ENCODE measurements around the gene LRMDA.

The LRMDA gene

DNA sequence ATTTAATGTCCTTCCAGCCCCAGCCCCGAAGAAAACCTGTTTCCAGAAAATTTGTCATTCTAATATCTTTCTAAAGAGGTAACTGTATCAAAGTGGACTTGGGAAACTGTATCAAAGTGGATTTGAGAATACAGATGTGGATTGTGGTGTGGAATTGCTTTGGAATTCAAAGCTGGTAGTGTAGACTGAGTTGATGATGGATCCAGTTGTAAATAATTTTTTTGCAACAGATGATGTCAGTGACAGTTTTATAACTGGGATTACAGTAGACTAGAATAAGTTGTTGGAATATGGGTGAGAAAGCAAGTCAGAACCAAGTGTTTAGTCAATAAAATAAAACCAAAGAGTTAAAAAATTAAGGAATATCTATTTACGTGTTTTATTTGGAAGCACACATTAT, 202.1 kb downstream of the LRMDA start:
- TF ChIP-seq EP300 (IDR thresholded peaks at IDR 0.05; ENCODE audit: borderline replicate concordance) (no peak), CREB1 (IDR thresholded peaks at IDR 0.05; ENCODE audit: low read depth) (no peak), TEAD4 (IDR thresholded peaks at IDR 0.05) (no peak)
- TF ChIP-seq, protein P1, sequence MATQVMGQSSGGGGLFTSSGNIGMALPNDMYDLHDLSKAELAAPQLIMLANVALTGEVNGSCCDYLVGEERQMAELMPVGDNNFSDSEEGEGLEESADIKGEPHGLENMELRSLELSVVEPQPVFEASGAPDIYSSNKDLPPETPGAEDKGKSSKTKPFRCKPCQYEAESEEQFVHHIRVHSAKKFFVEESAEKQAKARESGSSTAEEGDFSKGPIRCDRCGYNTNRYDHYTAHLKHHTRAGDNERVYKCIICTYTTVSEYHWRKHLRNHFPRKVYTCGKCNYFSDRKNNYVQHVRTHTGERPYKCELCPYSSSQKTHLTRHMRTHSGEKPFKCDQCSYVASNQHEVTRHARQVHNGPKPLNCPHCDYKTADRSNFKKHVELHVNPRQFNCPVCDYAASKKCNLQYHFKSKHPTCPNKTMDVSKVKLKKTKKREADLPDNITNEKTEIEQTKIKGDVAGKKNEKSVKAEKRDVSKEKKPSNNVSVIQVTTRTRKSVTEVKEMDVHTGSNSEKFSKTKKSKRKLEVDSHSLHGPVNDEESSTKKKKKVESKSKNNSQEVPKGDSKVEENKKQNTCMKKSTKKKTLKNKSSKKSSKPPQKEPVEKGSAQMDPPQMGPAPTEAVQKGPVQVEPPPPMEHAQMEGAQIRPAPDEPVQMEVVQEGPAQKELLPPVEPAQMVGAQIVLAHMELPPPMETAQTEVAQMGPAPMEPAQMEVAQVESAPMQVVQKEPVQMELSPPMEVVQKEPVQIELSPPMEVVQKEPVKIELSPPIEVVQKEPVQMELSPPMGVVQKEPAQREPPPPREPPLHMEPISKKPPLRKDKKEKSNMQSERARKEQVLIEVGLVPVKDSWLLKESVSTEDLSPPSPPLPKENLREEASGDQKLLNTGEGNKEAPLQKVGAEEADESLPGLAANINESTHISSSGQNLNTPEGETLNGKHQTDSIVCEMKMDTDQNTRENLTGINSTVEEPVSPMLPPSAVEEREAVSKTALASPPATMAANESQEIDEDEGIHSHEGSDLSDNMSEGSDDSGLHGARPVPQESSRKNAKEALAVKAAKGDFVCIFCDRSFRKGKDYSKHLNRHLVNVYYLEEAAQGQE (IDR thresholded peaks at IDR 0.05; ENCODE audit: low read depth) = no peak

DNA sequence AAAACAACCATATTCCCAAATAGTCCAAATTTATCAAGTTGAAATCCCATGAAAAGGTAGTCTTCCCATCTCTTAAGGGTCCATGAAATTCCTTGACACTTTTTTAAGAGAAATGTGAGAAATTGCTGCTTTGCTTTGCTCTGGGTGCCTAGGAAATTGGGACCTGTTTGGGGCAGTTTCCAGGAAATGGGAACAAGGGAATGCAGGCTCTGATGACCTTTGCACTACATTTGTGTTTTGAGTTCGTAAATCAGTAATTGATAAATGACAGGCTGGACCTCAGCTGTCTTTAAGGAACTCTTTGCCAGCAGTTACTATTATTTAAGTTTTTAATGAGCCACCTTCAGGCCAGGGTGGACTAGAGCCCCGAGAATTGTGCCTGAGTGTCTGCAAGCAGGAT, 203.5 kb downstream of the LRMDA start:
- TF ChIP-seq, protein P1 (IDR thresholded peaks at IDR 0.05; ENCODE audit: low read depth) = no peak
- TF ChIP-seq EGR1 (IDR thresholded peaks at IDR 0.05) (no peak), YY1 (IDR thresholded peaks at IDR 0.05; ENCODE audit: low read depth) (no peak), ZBTB7A (IDR thresholded peaks at IDR 0.05; ENCODE audit: low read depth) (no peak), CREB1 (IDR thresholded peaks at IDR 0.05; ENCODE audit: low read depth) (no peak), NFIC (IDR thresholded peaks at IDR 0.05) (no peak), TCF12 (IDR thresholded peaks at IDR 0.05; ENCODE audit: low read depth) (no peak), FOXM1 (IDR thresholded peaks at IDR 0.05; ENCODE audit: borderline replicate concordance, low read depth) (no peak), TEAD4 (IDR thresholded peaks at IDR 0.05) (no peak), TAF1 (IDR thresholded peaks at IDR 0.05; ENCODE audit: low read depth) (no peak), EP300 (IDR thresholded peaks at IDR 0.05; ENCODE audit: borderline replicate concordance) (no peak), RAD21 (IDR thresholded peaks at IDR 0.05; ENCODE audit: low read depth) (no peak), CEBPB (IDR thresholded peaks at IDR 0.05) (no peak)

DNA sequence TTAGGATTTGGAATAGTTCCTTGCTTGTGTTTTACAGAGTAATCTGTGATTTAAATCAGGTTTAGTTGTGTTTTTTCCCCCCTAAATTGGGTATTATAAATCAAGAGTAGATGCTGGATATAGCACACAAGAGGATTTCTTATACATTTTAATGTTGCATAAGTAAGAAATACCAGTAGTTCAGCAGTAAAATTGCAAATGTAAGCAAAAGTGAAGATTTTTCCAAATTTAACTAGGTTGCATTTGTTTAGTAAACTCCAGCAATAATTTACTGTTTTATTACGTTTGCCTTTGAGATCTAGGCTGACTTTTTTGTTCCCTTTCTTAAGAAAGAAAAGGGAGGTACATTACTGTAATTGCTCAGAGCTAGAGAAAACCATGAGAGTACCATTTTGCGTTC, 207.3 kb downstream of the LRMDA start:
- no peak for TF ChIP-seq CREB1 (IDR thresholded peaks at IDR 0.05; ENCODE audit: low read depth)
- no peak for TF ChIP-seq EP300 (IDR thresholded peaks at IDR 0.05; ENCODE audit: borderline replicate concordance)
- no peak for TF ChIP-seq TAF1 (IDR thresholded peaks at IDR 0.05; ENCODE audit: low read depth)
- no peak for TF ChIP-seq FOXM1 (IDR thresholded peaks at IDR 0.05; ENCODE audit: borderline replicate concordance, low read depth)
- TF ChIP-seq RAD21 (IDR thresholded peaks at IDR 0.05; ENCODE audit: low read depth) = no peak
- no peak for TF ChIP-seq TEAD4 (IDR thresholded peaks at IDR 0.05)
- TF ChIP-seq TCF12 (IDR thresholded peaks at IDR 0.05; ENCODE audit: low read depth) = no peak
- TF ChIP-seq, protein P1 (IDR thresholded peaks at IDR 0.05; ENCODE audit: low read depth) = no peak
- TF ChIP-seq, protein P2, sequence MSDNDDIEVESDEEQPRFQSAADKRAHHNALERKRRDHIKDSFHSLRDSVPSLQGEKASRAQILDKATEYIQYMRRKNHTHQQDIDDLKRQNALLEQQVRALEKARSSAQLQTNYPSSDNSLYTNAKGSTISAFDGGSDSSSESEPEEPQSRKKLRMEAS (IDR thresholded peaks at IDR 0.05) = no peak
- TF ChIP-seq EGR1 (IDR thresholded peaks at IDR 0.05) = no peak
- no peak for TF ChIP-seq YY1 (IDR thresholded peaks at IDR 0.05; ENCODE audit: low read depth)
- no peak for TF ChIP-seq NFIC (IDR thresholded peaks at IDR 0.05)
- TF ChIP-seq ZBTB7A (IDR thresholded peaks at IDR 0.05; ENCODE audit: low read depth) = no peak
- TF ChIP-seq, protein P3, sequence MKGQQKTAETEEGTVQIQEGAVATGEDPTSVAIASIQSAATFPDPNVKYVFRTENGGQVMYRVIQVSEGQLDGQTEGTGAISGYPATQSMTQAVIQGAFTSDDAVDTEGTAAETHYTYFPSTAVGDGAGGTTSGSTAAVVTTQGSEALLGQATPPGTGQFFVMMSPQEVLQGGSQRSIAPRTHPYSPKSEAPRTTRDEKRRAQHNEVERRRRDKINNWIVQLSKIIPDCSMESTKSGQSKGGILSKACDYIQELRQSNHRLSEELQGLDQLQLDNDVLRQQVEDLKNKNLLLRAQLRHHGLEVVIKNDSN (IDR thresholded peaks at IDR 0.05) = no peak
- no peak for TF ChIP-seq CEBPB (IDR thresholded peaks at IDR 0.05)

DNA sequence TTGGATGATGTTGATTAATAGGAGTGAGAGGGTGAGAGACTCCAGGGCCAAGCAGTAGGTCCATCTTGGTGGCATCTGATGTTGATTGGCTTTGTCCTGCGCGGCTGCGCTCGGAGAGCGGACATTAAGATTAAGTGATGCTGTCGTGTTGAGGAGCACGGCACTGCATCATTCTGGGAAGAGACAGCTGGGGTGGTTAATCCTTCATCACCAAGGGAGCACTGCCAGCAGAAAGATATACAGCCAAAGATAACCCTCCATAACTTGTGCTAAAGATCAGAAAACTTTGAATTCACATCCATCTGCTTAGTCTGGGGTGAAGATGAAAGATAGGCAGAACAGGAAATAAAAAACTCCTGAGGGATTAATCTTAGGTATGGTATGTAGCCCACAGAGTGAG, 208.3 kb downstream of the LRMDA start:
- TF ChIP-seq EGR1 (IDR thresholded peaks at IDR 0.05) (no peak), EP300 (IDR thresholded peaks at IDR 0.05; ENCODE audit: borderline replicate concordance) (no peak), TEAD4 (IDR thresholded peaks at IDR 0.05) (no peak), CREB1 (IDR thresholded peaks at IDR 0.05; ENCODE audit: low read depth) (no peak), NFIC (IDR thresholded peaks at IDR 0.05) (no peak), TAF1 (IDR thresholded peaks at IDR 0.05; ENCODE audit: low read depth) (no peak), TCF12 (IDR thresholded peaks at IDR 0.05; ENCODE audit: low read depth) (no peak), YY1 (IDR thresholded peaks at IDR 0.05; ENCODE audit: low read depth) (no peak), CEBPB (IDR thresholded peaks at IDR 0.05) (no peak), RAD21 (IDR thresholded peaks at IDR 0.05; ENCODE audit: low read depth) (no peak), ZBTB7A (IDR thresholded peaks at IDR 0.05; ENCODE audit: low read depth) (no peak), FOXM1 (IDR thresholded peaks at IDR 0.05; ENCODE audit: borderline replicate concordance, low read depth) (no peak)
- TF ChIP-seq, protein P2 (IDR thresholded peaks at IDR 0.05) = no peak
- TF ChIP-seq, protein P1 (IDR thresholded peaks at IDR 0.05; ENCODE audit: low read depth) = no peak
- TF ChIP-seq, protein P3 (IDR thresholded peaks at IDR 0.05) = no peak

Data from Ishikawa (cell line).